GM18498 (cell line): Measurements from ENCODE around the gene ZNF534.
"Not testable (repeated sequence)": the region's sequence is repeated elsewhere in the genome, so short reads cannot be mapped to it uniquely, and the experiment has no call there.

Source experiments
- ATAC-seq: cut with Tn5 transposase; IDR thresholded peaks from one replicate; pipeline ENCODE4 v1.9.1; 2021; ENCODE audit warnings: mild to moderate bottlenecking, moderate library complexity; ENCODE audit not compliant: unreplicated experiment

ZNF534 gene

GRCh38 chr19:52494518-52494917 is 65.6 kb downstream of the ZNF534 start:
- ATAC-seq: no peak

GRCh38 chr19:52498571-52498970 is 69.6 kb downstream of the ZNF534 start:
- no peak for ATAC-seq

GRCh38 chr19:52500474-52500873 is 71.5 kb downstream of the ZNF534 start:
- not testable (repeated sequence) for ATAC-seq

GRCh38 chr19:52500991-52501390 is 72.0 kb downstream of the ZNF534 start:
- not testable (repeated sequence) for ATAC-seq
